Kidney (tissue), 14 donors: Measurements from ENCODE around the gene CALD1. TPM values are rescaled to one million over a fixed set of nuclear protein-coding genes. Genes with fewer than 3 reads are reported as not detected.
A peak's percentile ranks its signal among the peaks of the same experiment; 100 is the strongest.

Experiments used
- DNase-seq, 5 donors: peaks; one replicate each; pipeline ENCODE4 v3.0.0-alpha.2; 2013 to 2020
- FAIRE-seq: peaks from 2 replicates; lab custom pipeline; 2012; peaks lifted over from hg19 to GRCh38; lab: Jason Lieb, UNC
- H3K27ac ChIP-seq, 2 donors: one replicate each; pipeline ENCODE4 v1.7.0; 2013; ENCODE audit warnings: low read depth in 2 of 2, low read length in 2 of 2, inconsistent platforms in 1 of 2
- H3K27me3 ChIP-seq: one replicate; pipeline ENCODE4 v1.7.1; 2013; ENCODE audit warnings: low read length, inconsistent platforms; ENCODE audit not compliant: control insufficient read depth, insufficient read depth
- H3K36me3 ChIP-seq, 3 donors: one replicate each; pipeline versions ENCODE4 v1.7.0 to v1.7.1; 2013; ENCODE audit warnings: low read length in 3 of 3, control low read depth in 1 of 3, inconsistent platforms in 1 of 3; ENCODE audit not compliant: insufficient read depth in 3 of 3, control insufficient read depth in 2 of 3
- H3K4me1 ChIP-seq, 3 donors: one replicate each; pipeline versions ENCODE4 v1.7.0 to v1.7.1; 2013; ENCODE audit warnings: low read length in 3 of 3, inconsistent platforms in 1 of 3, low read depth in 1 of 3; ENCODE audit not compliant: control insufficient read depth in 2 of 3, insufficient read depth in 2 of 3
- H3K4me3 ChIP-seq, 3 donors: one replicate each; pipeline versions ENCODE4 v1.7.0 to v1.8.1; 2013; ENCODE audit warnings: low read length in 3 of 3, control low read depth in 1 of 3, inconsistent platforms in 1 of 3
- H3K9ac ChIP-seq, 3 donors: one replicate each; pipeline versions ENCODE4 v1.7.0 to v1.7.1; 2013; ENCODE audit warnings: low read length in 3 of 3, control low read depth in 1 of 3, inconsistent platforms in 1 of 3
- H3K9me3 ChIP-seq, 3 donors: one replicate each; pipeline versions ENCODE4 v1.7.0 to v1.7.1; 2013; ENCODE audit warnings: low read length in 3 of 3, control low read depth in 1 of 3, inconsistent platforms in 1 of 3; ENCODE audit not compliant: control insufficient read depth in 2 of 3, insufficient read depth in 1 of 3
- CTCF ChIP-seq: IDR thresholded peaks from 3 replicates; pipeline ENCODE4 v1.5.1; 2012; ENCODE audit warnings: mild to moderate bottlenecking, moderate library complexity, borderline replicate concordance; ENCODE audit not compliant: insufficient read depth; ENCODE audit errors: extremely low read depth
- intact Hi-C: fragments of 100-400 bp; cut with DNase I; formaldehyde crosslinking; loops from one replicate; pipeline ENCODE4 v1.11.1; 2022
- polyA plus RNA-seq: library from polyadenylated mRNA; stranded (reverse); fragments of 350-450 nt; fragmentation: Illumina TruSeq; extraction: RNeasy Lipid Tissue Mini Kit (QIAGEN cat#74804); gene quantifications from one replicate; pipeline ENCODE4 v1.2.3, GENCODE V29; 2014; ENCODE audit warnings: low read depth, low replicate concordance; ENCODE audit not compliant: insufficient read depth
- total RNA-seq: library from RNA; stranded (reverse); fragmentation: NEBNext Ultra II Directional; extraction: Animal tissue kit (Norgen Biotek cat#: 25700); gene quantifications from one replicate; pipeline ENCODE4 v1.2.1, GENCODE V29; 2021
- donor health status: control.
- donor health status: control.
- donor health status: control.
- donor health status: control.
- donor health status: control.
- donor health status: DM: yes; HTN: yes; CAD: no.
- donor health status: Normal renal cell carcinoma (clear cell type).

Gene CALD1
- total and polyA plus RNA-seq, 2 donors from 2014 or later = 72.7 to 218 TPM

GRCh38 chr7:134991469-134992339 is 212.3 kb downstream of the CALD1 start:
- H3K9me3 ChIP-seq = no peaks in the 10 kb centered on the region
- H3K4me1 ChIP-seq = peaks cover 2 to 48% (median 13%) of the 10 kb centered on the region in 3 donors
- peak in 2 of 5 donors; percentile 34 to 49 for DNase-seq
- intact Hi-C loops = no loop called here
- H3K9ac ChIP-seq = peak overlapping the region in 1 of 3 donors; percentile 8
- H3K4me3 ChIP-seq = peak overlapping the region in 1 of 3 donors; percentile 0
- peak overlapping the region; percentile 74 to 77 for H3K27ac ChIP-seq
- H3K36me3 ChIP-seq = peaks cover 3 to 5% (median 4%) of the 10 kb centered on the region in 3 donors
- no peak for TF ChIP-seq CTCF
- no peaks in the 10 kb centered on the region for H3K27me3 ChIP-seq
- FAIRE-seq = peak; percentile 64

GRCh38 chr7:134992626-134993179 is 213.3 kb downstream of the CALD1 start:
- H3K9me3 ChIP-seq = no peaks in the 10 kb centered on the region
- DNase-seq = peak in 1 of 5 donors; percentile 56
- H3K4me1 ChIP-seq = peaks cover 2 to 57% (median 15%) of the 10 kb centered on the region in 3 donors
- no peak for TF ChIP-seq CTCF
- no peak overlapping the region for H3K9ac ChIP-seq
- peak overlapping the region; percentile 74 to 77 for H3K27ac ChIP-seq
- H3K36me3 ChIP-seq = peaks cover 3 to 5% (median 4%) of the 10 kb centered on the region in 3 donors
- FAIRE-seq = no peak
- peak overlapping the region in 2 of 3 donors; percentile 0 to 3 for H3K4me3 ChIP-seq
- intact Hi-C loops = no loop called here
- H3K27me3 ChIP-seq = no peaks in the 10 kb centered on the region

GRCh38 chr7:134993877-134994456 is 214.5 kb downstream of the CALD1 start:
- intact Hi-C loops = no loop called here
- TF ChIP-seq CTCF = no peak
- no peak overlapping the region for H3K9ac ChIP-seq
- no peak overlapping the region for H3K4me3 ChIP-seq
- no peak overlapping the region for H3K27ac ChIP-seq
- no peaks in the 10 kb centered on the region for H3K9me3 ChIP-seq
- peaks cover 3 to 5% (median 4%) of the 10 kb centered on the region in 3 donors for H3K36me3 ChIP-seq
- FAIRE-seq = no peak
- H3K27me3 ChIP-seq = no peaks in the 10 kb centered on the region
- H3K4me1 ChIP-seq = peaks cover 2 to 55% (median 15%) of the 10 kb centered on the region in 3 donors
- DNase-seq = no peak
